HuH-7 (cell line): ENCODE measurements around the gene UBR4.
"Not testable (repeated sequence)": the region's sequence is repeated elsewhere in the genome, so short reads cannot be mapped to it uniquely, and the experiment has no call there.

ENCODE experiments used
- DNase-seq: peaks from one replicate; pipeline ENCODE4 v3.0.0; 2011; ENCODE audit warnings: low spot score

The UBR4 gene

DNA sequence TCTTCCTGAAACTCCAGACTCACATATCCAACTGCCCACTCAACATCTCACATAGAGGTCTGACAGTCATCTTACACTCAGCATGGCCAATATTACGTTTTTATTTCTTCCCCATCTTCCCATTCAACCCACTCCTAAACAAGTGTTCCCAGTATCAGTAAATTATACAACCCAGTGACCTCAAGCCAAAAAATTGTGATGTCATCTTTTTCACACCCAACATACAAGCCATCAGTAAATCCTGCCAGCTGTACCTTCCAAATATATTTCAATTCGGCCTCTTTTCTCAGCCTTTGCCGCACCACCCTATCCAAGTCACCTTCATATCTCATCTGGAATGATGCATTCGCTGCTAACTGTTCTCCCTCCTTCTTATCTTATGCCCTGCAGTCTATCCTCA, 19.6 kb downstream of the UBR4 start:
- no peak for DNase-seq

DNA sequence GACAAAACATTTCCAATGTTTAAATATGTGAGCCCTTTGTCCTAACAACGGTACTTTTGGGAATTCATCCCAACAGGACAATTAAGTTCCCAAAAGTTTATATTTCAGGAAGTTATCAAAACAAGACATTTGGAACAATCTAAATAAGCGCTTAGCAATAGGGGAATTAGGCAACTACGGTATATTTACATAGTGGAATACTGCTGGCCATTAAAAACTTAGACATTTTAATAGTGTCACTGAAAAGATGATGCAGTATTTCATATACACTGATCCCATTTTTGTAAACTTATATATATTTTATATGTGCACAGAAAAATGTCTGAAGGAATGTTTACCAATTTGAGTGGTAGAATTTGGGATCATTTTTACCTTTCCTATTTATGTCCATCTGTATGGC, 20.8 kb downstream of the UBR4 start:
- no peak for DNase-seq

DNA sequence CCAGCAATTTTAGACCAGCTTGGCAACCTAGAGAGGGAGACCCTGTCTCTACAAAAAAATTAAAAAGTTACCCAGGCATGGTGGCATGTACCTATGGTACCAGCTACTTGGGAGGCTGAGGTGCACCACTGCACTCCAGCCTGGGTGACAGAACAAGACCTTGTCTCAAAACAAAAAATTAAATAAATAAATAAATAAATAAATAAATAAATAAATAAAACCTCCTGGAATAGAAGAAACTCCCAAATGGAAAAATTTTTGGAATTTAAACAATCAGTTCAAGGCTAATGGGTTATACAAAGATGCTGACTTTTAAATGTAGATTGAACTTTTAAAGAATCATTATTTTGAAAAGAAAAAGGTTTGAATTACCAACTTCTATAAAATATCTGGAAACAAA, 22.2 kb downstream of the UBR4 start:
- DNase-seq = no peak

DNA sequence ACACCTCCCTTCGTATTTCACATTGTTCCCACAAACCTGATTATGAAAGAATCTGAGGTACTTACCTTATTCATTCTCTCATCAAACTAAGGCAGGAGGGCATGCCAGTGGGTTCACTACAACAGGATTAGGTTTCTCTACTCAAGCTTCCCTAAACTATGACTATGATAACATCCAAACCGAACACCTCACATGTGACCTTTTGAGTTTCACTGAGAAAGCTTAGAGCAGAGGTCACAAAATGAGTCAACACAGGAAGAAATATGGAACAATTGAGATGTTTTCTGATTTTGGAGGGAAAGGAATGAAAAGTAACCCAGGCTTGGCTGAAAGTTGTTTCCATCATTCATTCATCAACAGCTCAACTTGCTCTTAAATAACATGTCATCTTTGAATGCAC, 24.1 kb downstream of the UBR4 start:
- no peak for DNase-seq

DNA sequence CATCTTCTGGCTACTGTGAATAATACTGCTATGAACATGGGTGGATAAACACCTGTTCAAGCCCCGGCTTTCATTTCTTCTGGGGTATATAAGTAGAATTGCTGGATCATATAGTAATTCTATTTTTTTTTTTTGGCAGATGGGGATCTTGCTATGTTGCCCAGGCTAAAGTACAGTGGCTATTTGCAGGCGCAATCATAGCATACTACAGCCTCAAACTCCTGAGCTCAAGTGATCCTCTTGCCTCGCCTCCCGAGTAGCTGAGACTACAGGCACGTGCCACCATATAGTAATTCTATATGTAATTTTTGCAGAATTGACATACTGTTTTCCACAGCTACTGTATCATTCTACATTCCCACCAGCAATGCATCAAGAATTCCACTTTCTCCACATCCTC, 27.8 kb downstream of the UBR4 start:
- DNase-seq = no peak

DNA sequence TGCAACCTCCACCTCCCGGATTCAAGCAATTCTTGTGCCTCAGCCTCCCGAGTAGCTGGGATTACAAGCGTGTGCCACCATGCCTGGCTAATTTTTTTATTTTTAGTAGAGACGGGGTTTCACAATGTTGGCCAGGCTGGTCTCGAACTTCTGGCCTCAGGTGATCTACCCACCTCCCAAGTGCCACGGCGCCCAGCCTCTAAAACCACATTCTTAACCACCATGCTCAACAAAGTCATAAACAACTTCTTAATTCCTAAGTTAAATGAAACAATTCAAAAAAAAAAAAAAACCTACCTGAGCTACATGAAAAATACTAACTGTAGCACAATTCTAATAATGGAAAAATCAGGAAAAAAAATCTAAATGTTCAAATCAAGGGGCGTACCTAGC, 29.8 kb downstream of the UBR4 start:
- not testable (repeated sequence) for DNase-seq

DNA sequence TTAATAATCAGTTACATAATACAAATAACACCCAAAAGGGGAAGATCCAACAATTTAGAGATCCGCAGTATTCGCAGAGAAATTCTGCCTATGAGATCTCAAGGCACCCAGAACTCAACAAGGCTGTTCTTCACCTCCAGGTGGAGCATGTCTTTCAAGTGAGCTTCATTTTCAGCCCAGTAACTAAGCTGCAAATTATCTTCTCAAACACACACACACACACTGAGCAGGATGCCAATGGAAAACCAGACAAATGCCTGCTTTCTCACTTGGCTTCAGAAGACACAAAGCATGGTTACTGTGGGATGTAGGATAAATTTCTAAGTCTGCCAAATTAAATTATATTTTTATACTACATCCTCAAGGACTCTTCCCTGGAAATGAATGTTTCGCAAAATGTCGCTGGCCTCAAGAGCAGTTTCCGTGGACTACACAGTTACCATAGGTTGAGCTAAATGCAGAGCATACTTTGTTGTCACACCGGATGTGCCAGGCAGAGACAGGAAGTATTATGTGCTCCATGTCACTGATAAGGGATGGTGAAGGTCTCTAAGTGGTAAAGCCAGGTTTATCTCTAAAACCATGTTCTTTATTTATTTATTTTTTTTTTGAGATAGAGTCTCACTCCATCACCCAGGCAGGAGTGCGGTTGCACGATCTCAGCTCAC, 30.3 kb downstream of the UBR4 start:
- peak; percentile 13 for DNase-seq

DNA sequence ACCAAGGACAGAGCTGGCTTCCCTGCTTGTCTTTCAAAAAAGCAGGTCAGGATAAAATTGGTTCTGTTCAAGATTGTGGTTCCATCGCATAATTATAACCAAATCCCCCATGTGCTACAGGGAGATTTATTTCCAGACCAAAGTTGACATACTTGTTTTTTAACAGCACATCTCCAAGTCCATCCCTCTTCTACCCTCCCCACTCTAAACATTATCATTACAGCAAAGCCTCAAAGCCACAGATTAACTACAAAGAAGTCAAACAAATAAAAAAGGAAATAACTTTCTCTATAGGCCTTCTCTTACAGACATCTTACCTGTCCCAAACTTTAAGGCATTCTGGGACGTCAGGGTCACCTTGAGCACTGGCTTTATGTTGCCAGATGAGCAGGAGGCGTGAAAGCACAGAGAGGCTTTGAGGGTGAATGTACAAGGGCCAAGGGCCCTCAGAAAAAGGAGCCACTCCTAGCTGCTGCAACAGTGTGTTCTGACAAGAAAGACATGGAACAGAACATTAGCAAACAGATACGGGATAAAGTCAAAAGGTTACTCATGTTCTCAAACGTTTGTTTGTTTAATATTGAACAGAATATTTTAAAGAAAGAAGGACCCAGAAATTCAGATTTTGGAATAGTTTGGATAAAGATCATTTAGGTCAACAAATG, 31.2 kb downstream of the UBR4 start:
- DNase-seq = no peak

DNA sequence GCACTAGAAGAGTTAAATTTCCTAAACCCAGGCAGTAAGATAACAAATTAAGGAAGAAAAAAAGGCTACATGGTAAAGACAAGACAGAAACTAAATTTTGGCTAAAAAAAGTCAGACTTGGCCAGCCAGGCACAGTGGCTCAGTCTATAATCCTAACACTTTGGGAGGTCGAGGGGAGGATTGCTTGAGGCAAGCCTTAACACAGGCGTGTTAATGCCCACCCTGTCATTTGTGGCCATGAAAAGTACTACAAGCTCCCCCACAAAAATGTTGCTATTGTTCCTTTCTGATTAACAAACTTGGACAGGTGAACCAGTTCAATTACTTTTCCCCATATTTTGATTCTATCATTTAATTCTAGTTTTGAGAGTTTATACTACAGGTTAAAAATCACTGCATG, 32.3 kb downstream of the UBR4 start:
- DNase-seq = no peak

DNA sequence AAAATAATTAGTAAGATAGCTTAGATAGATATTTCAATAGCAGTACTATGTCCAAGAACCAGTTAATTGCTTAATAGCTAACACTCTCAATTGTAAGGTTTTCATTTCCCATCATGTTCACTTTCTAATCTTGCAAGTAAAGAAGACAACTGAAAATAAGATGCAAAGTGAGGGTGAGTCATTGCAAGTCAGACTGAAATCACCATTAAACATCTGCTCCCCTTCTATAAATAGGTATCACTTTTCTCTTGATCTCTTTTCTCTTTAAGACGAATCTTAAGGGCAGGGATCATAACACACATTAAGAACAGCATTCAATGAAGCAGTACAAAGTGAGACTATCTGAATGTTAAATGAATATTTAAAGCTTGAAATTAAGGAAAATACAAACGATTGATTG, 40.4 kb downstream of the UBR4 start:
- no peak for DNase-seq

DNA sequence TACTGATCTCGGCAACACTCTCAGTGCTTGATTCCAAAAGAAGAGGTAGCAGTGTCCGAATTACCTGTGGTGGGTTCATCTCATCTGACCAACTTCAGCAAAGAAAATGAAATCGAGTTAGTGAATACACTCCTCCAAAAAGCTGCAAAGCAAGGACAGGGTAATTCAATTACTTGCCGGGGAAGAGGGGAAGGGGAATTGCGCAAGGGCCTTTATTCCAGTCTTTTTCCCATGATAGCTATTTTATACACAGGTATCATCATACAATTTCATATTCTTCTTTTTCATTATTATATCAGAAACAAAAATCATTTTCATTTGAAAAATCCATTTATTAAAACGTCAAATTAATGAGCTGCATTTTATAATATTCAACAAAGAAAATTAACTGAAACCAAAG, 42.9 kb downstream of the UBR4 start:
- DNase-seq = no peak

DNA sequence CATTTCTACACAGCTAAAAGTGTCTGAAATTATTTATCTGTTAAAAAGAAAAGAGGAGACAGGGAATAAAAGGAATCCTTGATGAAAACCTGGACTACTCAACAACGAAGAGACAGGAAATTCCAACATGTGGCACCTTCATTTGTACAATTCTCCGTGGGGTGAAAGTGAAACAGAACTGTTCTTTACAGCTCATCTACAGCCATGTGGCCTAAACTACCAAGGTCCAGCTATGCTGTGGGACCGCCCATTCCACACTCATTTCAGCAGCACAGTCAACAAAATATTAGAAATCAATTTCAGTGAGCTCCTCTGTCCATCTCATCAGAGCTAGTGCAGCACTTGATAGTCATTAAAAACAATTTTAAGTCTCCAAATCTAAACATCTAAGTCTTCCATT, 44.0 kb downstream of the UBR4 start:
- DNase-seq = no peak

DNA sequence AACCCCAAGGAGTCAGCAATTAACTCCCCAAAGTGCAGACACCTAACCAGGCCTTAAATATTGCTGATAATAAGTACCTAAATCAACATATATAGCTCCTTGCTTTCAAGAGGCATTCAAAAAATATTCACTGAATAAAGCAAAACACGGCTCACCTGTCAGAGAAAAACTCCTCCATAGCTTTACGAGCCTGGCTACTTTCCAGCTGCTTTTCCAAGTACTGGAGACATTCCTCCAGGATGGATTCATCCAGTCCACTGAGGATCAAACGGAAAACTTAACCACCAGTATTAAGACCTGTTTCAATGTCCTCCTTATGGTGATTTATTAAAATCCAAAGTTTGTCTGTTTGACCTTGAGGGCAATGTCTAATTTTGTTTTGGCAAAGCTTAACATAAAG, 44.6 kb downstream of the UBR4 start:
- DNase-seq = no peak

DNA sequence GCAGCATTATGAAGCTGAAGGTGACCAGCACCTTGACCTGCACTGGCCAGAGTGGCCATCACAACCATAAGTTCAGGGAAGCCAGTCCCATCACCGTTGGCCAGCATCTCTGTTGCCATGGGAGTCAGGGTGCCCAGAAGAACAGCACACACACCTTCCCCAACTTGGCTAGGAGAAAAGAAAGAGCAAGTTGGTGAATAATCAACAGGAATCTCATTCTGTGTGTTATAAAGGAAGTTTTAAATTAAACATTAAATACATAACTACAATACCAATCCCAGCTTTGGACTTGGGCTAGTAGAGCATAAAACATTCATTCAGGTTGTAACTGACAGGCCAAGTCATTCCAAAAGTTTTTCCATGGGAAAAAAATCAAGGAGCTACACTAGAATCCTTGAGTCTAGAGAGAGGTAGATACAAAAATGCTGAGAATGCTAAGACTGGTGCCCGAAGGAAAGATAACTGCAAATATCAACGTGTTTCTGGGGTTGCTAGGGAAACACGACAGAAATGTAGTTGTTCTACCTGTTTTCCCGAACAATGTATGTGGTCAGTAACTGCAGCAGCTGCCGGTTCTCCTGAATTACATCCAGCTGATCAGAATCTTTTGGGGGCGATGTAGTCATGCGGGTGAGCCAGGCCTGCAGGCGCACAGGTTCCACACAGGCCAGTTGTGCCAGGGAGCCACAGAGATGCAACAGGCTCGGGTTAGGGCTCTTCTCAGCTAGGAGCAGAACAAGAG, 45.6 kb downstream of the UBR4 start:
- no peak for DNase-seq

DNA sequence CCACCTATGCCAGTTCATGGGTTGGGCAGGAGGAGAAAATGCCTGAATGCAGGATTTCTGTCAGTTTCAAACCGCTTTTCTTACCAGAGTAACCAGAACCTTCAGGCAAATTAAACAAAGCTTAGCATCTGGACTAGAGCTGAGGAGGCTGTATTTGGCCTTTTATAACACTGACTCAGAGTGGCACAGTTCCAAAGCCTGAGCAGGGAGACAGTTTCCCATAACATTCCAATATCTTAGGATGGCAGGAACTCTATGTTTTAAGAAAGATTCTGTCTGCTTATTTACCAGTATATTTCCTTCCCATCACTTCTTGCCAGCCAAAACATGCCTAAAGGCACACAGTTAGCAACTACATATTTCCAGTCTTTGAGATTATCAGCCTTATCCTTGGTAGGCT, 46.8 kb downstream of the UBR4 start:
- DNase-seq = no peak

DNA sequence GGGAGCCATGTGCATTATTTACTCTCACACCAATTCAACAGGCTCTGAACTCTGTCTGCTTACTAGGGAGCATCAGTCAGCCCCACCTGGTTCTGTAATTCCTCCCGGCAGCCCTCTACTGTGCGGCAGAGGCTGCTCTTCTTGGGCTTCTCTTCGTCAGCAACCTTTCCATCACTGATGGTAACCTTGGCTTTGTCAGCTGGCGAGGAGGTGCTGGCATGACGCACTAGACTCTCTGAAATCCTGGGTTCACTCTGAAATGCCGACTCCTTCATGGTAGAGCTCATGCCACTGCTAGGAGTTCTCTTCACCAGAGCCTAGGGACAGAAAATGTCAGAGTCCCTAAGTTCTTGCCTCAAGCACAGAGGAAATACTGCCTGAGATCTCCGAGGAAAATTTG, 49.2 kb downstream of the UBR4 start:
- DNase-seq = no peak

DNA sequence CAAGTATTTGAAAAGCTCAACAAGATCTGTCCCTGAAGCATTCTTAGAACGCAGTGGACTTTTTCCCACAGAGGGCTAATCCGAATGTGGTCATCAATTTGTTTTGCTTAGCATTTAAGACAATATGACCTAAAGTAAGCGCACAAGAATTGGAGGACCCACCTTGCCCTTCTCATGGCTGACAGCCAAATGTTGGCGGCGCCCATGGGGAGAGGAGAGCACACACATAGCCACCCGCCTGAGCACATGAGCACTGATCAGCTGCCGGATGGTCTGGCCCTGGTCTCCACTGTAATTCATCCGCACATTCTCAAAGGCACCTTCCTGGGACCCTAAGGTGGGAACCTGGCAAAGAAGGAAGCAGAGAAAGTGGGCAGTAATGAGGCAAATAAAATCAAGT, 52.4 kb downstream of the UBR4 start:
- no peak for DNase-seq

DNA sequence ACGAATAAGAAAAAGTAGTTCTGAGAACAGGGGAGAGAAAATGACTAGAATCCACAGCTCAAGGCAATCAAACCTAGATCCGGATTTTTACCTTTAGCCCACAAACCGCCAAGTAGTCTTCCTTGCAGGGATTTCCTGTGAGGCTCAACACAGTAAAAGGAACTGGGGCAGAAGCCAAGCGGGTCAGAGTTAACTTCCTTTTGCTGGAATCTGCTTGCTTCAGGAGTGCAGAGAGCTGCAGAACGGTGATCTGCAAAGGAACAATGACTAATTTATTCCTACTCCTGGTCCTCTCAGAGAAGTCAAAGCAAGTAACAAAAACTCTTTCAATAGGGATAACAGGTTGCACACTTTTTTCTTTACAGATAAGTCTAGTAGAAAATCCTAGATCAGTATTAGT, 53.4 kb downstream of the UBR4 start:
- DNase-seq = no peak

DNA sequence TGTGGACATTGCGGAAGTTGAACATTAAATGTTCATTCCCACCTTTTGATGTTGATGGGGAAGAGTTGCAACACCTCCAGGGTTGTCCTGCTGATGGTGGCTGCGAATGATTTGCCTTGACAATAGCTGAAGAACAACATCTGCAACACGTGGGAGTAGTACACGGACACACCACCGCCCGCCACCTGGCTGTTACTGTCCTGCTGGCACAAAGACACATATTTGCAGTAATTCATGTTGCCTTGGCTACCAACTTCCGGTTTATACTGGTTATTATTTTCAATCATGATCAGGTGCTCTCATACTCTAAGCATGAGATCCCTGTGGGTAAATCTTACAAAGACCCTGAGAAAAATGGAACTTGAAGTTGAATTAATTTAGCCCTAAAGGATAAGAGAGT, 55.2 kb downstream of the UBR4 start:
- no peak for DNase-seq

DNA sequence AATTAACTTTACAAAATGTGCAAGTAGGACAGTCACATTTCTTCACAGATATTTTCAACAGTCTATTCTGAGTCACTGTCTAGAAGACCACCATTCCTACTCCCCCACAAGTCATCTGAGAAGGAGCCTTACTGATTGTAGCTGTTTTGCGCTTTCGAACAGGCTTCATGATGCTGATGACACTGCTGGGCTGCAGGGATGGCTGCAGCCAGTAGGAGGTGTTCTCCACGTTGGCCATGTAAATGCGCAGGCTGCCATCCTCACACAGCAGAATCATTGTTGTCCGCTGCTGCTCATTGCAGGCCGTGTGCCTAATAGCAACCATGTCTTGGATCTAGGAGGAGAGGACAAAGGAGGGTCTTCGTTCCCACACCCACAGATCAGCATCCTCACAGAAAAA, 56.9 kb downstream of the UBR4 start:
- DNase-seq = no peak

DNA sequence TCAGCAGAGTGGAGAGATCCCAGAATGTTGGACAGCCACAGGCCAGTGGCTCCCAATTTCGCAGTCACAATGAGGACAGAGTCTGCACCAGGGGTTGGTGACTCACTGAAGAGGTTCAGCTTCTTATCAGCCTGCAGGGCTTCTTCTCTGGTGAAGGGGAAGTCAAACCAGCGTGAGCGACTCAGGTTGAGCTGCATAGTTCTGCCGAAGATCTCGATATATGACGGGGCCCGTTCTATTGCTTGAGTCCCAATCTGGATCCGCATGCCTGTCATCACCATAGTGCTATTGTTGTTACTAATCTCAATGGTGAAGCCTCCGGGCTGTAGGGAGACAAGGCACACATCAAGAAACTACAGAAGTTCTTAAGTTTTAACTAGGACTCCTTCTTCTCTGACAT, 58.5 kb downstream of the UBR4 start:
- no peak for DNase-seq

DNA sequence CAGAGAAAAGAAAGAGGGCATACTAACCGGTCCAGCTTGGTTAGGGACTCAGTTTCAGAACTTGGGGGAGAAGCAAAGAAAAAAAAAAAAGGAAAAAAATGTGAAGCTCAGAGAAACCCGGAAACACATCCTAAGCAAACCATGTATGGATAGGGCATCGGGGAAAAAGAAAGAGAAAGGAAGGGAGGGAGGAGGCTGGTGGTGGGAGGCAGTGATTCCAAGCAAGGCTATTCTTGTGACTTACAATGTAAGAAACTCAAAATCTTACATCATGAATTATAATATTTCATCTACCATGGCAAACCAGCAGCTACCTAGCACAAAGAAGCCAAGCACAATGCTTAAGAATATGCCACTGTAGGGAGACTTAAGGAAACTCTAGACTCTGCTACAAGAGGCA, 60.3 kb downstream of the UBR4 start:
- DNase-seq = no peak

DNA sequence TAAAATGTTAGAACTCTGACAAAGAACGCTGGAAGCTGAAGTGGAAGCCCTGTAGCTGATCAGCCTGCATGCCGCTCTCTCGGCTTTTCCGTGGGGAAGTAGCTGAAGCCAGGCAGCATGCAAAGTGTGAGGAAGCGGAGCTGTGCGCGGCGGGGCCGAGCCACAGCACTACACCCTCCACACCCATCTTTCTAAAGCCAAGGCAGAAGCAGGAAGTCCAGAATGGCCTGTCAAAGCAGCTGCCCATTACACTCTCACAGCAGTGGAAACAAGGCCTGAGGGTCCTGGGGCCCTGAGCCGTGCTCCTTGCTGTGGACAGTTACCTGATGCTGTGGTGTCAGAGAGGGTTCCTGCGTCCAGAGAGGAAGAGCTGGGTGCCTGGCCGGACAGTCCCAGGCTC, 69.6 kb downstream of the UBR4 start:
- DNase-seq = no peak

DNA sequence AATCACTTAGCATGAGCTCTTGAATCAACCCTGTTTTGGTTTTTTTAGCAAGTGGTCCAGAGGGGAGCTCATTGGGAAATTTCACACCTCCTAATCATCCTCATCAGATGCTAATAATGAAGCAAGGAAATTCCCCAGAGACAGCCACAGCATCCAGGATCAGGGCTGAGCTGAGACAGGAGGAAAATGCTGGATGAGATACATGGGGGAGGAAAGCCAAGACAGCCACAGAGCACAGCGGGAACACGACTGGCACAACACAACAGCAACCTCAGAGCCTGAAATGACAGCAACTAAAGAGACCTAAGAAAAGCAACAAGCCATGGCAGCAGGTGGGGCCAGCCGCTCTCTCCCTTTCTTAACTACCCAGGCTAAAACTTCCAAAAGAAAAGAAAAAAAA, 70.4 kb downstream of the UBR4 start:
- DNase-seq = no peak
